KOPT-K1 (cell line): Measurements from ENCODE around the gene KAZN.

ENCODE experiments used
- H3K27ac ChIP-seq: fragments of 200-600 bp; sonication (generic); 2 replicates; pipeline ENCODE4 v1.5.1; 2016; ENCODE audit warnings: antibody characterized with exemption, mild to moderate bottlenecking, low read depth, low read length; ENCODE audit not compliant: poor library complexity, severe bottlenecking
- H3K36me3 ChIP-seq: fragments of 200-600 bp; sonication (generic); 2 replicates; pipeline ENCODE4 v1.5.1; 2017; ENCODE audit warnings: antibody characterized with exemption, mild to moderate bottlenecking, low read length, moderate library complexity; ENCODE audit not compliant: insufficient read depth
- H3K9me3 ChIP-seq: fragments of 200-600 bp; sonication (generic); 2 replicates; pipeline ENCODE4 v1.5.1; 2017; ENCODE audit warnings: antibody characterized with exemption, low read length, mild to moderate bottlenecking; ENCODE audit not compliant: insufficient read depth, poor library complexity, severe bottlenecking

Gene KAZN

DNA sequence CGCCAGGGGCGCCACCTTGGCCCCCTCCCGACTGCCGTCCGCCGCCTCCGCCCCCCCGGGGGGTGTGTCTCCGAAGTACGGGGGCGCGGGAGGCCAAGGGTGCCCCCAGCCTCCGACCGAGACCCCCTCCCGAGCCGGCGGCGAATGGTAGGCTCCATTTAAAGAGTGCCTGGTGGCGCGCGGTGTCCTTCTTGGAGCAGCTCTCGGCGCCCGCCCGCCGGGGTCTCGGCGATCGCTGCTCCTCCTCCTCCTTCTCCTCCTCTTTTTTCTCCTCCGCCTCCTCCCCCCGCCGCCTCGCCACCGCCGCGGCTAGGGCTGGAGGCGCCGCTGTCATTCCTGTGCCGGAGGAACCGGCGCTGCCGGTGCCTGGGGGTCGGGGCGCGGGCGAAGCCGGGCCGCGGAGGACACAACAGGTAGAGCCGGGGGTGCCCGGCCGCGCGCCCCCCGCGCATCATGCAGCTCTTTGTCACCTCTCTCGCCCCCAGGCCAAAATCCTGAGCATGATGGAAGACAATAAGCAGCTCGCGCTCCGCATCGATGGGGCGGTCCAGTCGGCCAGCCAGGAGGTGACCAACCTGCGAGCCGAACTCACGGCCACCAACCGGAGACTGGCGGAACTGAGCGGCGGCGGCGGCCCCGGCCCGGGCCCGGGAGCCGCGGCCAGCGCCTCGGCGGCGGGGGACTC lies at the start of gene KAZN:
KAZN (plus strand) TSS at position 188 of the 685 bp plus-strand sequence.
- Histone ChIP-seq H3K27ac (no peak within 1 kb of the TSS), H3K9me3 (no peaks in the 10 kb centered on the region), H3K36me3 (no peaks in the 10 kb centered on the region)

DNA sequence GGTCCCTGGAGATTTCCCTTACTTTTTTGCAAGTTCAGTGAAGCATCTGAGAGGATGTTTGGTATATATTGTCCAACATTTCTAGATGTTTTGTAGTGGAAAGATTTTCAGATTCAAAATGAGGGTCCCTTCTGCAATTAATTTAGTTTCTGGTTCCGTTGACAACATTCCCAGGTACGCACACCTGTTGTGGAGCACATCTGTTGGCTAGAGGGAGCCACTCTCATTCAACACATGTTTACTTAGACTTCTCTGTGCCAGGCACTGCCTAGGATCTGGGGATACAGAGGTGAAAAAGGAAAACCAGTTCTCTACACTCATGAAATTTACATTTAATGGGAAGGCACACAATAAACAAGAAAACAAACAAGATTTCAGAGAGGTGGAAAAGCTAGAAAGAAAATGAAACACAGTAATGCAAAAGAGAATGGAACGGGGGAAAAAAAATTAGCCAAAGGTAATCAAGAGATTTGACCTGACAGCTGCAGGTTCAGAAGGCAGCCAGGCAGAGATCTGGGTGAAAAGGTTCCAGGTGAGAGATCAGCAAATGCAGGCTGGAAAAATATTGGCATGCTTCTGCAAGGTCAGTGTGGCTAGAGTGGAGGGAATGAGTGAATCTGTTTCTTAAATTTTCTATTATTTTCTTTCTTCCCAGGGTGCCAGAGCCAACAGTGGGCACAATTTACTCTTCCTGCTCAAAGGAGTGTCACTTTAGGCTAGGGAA lies 48.4 kb upstream of the KAZN start:
- peaks cover 5% of the 10 kb centered on the region for H3K9me3 ChIP-seq
- no peak overlapping the region for H3K27ac ChIP-seq
- no peaks in the 10 kb centered on the region for H3K36me3 ChIP-seq

DNA sequence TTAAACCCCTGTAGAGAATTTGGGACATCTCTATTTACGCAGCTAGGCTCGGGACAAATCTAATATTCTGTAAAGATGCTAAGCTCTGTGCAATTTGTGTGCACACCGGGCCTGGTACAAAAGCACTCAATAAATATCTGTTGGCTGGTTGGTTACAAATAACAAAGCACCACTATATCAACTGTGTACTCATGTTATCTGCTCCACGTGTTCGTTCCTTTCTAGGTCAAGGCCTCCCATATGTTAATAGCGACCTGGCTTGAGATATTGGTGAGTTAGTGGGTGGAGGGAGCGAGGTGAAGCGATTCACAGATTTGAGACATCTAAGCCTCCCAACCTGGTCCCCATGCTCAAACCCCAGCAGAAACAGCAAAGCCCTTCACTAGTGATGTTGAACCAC lies 47.1 kb upstream of the KAZN start:
- no peaks in the 10 kb centered on the region for H3K36me3 ChIP-seq
- no peak overlapping the region for H3K27ac ChIP-seq
- no peaks in the 10 kb centered on the region for H3K9me3 ChIP-seq

DNA sequence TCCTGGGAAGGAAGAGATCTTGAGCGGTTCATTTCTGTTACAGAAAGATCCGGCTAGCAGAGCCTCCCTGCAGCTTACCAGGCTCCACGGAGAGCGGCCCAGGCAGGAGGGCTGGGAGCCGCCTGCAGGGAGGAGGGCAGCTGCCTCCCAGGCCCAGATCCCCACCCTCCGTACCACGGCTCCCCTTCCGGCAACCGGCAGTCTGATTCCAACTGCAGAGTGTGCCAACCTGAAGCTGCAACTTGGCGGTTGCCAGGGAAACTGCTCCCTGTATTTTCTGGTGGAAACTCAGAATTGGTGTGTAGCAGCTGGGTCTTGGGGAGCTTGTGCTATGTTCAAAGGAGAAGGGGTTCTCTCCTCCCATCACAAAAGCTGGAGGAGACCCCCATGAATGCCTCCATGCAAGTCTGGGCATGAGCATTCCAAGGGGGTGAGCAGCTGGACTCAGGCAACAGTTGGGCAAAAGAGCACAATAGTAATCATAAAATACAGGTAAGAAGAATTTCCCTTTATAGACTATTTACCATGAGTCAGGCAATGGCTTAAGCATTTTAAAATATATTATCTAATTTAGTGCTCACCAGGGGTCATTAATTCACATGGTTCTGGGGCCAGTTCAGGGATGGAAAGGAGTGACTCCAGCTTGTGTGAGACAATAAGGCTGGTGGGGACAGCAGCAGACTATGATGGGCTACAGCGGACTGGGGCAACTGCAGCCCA lies 46.1 kb upstream of the KAZN start:
- H3K36me3 ChIP-seq: no peaks in the 10 kb centered on the region
- H3K9me3 ChIP-seq: no peaks in the 10 kb centered on the region
- no peak overlapping the region for H3K27ac ChIP-seq

DNA sequence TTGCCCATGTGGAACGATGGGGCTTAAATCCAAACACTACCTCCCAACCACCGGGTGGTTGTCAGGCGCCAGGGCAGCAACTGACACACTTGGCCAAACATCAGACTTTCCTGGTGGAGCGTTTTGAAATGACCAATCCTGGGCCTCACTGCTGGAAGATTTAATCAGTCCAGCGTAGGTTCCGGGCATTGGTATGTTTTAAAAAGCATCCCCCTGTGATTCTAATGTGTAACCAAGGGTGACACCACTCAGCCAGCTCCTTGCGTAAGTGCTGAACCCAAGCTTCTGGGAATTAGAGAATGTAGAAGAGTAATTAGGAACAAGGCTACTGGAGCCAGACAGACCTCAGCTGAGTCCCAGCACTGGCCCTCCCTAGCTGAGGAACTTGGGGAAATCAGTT lies 44.8 kb upstream of the KAZN start:
- Histone ChIP-seq H3K36me3 (no peaks in the 10 kb centered on the region), H3K27ac (no peak overlapping the region), H3K9me3 (no peaks in the 10 kb centered on the region)

DNA sequence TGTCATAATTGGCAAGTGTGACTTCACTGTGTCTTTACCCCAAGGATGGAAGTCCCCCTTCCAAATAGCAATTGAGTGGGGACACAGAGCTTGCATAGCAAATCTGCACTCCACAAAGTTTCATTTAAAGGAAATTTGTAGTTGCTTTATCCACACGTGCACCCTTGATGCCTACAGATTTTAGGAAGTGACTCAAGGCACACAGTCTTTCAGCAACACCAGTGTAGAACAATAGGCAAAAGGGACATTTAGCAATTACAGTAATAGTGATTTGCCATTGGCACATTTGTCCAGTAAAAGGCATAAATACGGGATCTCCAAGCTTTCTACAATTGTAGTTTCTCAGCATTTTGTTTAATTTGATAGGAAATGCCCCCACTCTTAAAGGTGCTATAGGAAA lies 43.4 kb upstream of the KAZN start:
- Histone ChIP-seq H3K27ac (no peak overlapping the region), H3K36me3 (no peaks in the 10 kb centered on the region), H3K9me3 (no peaks in the 10 kb centered on the region)

DNA sequence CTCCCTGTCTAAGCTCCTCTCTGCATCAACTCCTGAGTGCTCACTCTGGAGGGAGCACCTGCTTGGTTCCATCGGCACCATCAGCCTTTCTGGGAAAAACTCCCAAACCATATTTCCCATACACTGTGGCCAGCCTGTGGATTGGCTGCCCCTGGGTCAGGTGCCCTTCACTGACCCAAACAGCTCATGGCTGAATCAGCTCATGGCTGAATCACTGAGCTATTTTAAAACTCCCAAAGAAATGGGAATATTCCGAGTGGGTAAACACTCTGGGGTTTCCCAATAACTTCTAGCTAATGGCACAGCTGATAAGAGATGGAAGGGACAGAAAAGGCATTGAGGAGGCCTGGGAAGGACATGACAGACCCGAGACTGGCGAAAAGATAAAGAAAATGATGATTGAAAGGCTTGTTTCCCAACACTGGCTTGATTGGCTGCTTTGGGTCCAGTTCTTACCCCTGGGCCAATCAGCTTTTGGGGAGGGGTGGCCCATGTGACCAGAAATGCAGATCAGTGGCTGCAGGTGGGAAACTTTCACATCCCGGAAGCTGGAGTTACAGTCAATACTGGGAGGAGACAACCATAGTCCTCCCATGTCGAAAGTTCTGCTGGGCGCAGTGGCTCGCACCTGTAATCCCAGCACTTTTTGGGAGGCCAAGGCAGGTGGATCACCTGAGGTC lies 37.3 kb upstream of the KAZN start:
- Histone ChIP-seq H3K36me3 (no peaks in the 10 kb centered on the region), H3K9me3 (peaks cover 2% of the 10 kb centered on the region), H3K27ac (no peak overlapping the region)

DNA sequence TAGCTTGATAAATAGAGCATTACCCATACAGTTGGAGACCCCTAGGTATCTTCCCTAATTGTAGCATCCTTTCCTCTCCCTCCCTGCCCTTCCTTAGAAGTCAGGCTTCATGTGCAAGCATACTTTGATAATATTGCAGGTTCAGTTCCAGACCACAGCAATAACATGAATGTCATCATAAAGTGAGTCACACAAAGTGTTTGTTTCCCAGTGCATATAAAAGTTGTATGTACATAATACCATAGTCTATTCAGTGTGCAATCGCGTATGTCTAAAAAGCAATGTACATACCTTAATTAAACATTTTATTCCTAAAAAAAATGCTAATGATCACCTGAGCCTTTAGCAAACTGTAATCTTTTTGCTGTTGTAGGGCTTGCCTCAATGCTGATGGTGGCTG lies 33.4 kb upstream of the KAZN start:
- Histone ChIP-seq H3K36me3 (no peaks in the 10 kb centered on the region), H3K9me3 (peaks cover 11% of the 10 kb centered on the region), H3K27ac (no peak overlapping the region)

DNA sequence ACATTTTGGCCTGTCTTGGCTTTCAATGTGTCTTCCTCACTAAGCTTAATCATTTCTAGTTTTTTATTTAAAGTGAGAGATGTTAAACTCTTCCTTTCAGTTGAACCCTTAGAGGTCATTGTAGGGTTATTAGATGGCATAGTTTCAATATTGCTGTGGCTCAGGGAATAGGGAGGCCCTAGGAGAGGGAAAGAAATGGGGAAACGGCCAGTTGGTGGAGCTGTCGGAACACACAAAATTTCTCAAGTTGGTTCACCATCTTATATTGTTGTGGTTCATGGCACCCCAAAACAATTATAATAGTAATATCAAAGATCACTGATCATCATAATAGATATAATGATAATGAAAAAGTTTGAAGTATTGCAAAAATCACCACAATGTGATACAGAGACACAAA lies 31.4 kb upstream of the KAZN start:
- Histone ChIP-seq H3K36me3 (no peaks in the 10 kb centered on the region), H3K9me3 (peaks cover 11% of the 10 kb centered on the region), H3K27ac (no peak overlapping the region)

DNA sequence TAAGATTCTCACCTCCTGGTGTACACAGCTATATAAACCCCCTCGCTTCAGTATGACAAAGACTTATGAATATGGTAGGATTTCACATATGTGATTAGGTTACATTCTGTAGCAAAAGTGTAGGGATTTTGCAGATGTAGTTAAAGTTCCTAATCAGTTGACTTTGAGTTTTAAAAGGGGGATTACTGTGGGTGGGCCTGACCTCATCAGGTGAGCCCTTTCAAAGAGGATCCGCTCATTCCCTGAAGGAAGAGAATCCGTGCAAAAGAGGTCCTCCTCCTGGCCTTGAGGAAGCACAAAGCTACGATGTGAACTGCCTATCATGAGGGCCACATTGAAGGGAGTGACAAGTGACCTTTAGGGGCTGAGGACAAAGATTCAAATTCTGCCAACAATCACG lies 30.6 kb upstream of the KAZN start:
- H3K36me3 ChIP-seq: no peaks in the 10 kb centered on the region
- H3K9me3 ChIP-seq: peaks cover 11% of the 10 kb centered on the region
- H3K27ac ChIP-seq: no peak overlapping the region

DNA sequence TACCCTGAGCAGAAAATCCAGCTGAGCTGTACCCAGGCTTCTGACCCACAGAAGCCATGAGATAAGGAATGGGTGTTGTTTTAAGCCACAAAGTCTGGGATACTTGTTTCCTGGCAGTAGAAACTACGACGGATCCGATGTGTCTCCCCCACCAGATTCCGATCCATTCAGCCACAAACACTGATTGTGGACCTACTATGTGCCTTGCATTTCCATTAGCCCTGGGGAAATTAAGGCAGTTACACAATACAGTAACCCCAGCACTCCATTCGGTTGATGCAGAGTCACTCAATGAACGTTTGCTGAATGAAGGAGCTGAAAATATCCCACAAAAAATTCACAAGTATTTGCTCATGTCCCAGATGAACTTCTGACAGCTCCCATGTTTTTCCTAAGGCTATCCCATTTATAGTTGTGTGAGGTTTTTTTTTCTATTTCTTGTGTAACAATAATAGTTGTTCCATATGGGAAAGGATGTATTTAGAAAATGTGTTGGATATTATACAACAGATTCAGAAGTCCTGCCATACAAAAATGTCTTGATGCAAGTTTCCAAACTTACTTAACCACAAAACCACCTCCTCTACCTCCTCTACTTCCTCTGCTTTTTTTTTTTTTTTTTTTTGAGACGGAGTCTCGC lies 29.6 kb upstream of the KAZN start:
- Histone ChIP-seq H3K27ac (no peak overlapping the region), H3K9me3 (peaks cover 11% of the 10 kb centered on the region), H3K36me3 (no peaks in the 10 kb centered on the region)

DNA sequence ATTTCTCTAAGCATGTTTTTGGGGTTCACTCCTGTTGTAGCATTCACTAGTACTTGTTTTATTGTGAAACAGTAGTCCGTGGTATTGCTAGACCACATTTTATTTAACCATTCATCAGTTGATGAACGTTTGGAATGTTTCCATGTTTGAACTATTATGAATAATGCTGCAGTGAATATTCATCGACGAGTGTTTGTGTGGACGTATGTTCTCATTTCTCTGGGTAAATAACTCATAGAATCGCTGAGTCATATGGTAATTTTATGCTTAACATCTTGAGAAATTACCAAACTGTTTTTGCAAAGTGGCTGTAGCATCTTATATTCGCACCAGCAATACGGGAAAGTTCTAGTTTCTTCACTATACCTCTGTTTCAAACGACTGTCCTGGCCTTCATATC lies 28.0 kb upstream of the KAZN start:
- H3K9me3 ChIP-seq: peaks cover 22% of the 10 kb centered on the region
- H3K27ac ChIP-seq: no peak overlapping the region
- H3K36me3 ChIP-seq: no peaks in the 10 kb centered on the region

DNA sequence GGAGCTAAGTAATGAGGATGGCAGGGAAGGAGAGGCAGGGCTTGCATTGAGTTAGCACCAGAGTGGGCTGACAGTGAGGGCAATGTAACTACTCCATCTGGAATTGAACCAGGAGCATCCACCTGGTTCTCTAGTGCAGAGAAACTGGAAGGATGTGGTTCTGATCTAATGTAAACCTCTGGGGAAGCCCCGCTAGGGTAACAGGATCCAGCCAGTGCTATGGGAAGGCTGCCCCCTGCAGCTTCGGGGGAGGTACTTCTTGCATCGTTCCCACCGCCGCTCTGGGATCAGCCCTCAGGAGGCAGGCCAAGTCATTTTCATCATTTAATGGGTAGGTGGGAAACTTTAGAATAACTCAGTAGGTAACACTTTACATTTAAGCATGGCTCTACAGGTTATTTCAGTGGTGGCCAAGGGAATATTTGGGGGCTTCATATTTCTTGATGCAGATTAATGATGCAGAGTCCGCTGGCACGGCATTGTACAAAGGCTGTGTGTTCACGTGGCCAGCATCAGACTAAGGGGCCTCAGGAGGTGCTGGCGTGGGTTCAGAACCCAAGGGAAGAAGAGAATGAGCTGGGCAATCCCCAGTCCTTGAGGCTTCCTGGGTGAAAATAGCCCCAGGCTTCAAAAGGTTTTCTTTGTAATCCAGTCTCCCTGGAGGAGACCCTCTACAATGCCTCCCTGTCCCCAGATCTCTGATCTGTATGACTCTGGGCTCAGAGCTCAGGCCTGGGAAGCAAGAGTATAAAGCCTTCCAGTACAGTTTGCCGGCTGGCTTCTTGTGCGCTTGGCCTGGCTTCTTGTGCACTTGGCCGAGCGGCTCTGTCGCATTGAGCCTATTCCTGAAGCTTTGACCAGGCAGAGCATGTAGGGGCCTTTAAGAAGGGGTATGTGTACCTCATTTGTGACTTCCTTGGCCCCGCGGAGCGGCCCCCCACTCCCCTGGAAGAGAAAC lies 26.4 kb upstream of the KAZN start:
- Histone ChIP-seq H3K9me3 (peaks cover 19% of the 10 kb centered on the region), H3K27ac (no peak overlapping the region), H3K36me3 (no peaks in the 10 kb centered on the region)

DNA sequence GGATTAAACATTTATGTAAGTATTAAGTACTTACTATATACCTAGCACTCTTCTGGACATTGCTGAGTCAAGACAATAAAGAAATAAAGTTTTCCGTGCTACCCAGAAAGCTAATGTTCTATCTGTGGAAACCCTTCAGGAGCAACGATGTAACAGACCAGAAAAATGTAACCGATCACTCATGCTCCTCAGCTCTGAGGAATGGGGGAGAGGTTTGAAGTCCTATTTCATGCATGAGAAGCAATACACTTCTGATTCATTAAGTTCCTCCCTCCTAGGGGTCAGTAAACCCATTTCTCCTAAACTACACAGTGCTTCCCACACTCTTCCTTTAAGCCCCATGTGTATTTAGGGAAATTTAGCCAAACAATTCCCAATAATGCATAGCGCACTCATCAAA lies 25.6 kb upstream of the KAZN start:
- H3K36me3 ChIP-seq: no peaks in the 10 kb centered on the region
- H3K27ac ChIP-seq: no peak overlapping the region
- H3K9me3 ChIP-seq: peaks cover 17% of the 10 kb centered on the region
